Measurements from ENCODE around the gene ATPAF1.

Gene ATPAF1

DNA sequence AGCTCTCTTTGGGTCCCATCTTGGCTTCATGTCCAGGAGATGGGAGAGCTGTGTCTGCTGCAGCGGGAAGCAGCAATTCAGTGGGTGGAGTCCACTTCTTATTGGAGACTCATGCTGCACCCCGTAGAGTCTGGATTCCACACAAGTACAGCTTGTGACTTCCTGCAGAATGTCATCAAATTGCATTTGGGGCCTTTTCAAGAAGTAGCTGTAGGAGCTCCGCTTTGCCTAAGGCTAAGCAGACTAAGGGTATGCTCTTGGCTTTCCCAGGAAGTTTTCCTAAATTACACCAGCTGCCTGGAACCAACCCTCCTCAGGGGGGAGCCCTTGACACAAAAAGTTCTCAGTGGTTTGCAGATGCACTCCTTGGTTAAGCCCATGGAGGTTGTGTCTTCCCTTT is 45.8 kb downstream of the ATPAF1 start:
- peak; percentile 51 to 55 for DNase-seq (ENCODE audit: low read depth in 2 of 2)
- no peak overlapping the region for H3K4me3 ChIP-seq (replicated peaks in 1 of 2; ENCODE audit: low read depth in 2 of 2, low read length in 2 of 2)
- TF ChIP-seq, protein P1, sequence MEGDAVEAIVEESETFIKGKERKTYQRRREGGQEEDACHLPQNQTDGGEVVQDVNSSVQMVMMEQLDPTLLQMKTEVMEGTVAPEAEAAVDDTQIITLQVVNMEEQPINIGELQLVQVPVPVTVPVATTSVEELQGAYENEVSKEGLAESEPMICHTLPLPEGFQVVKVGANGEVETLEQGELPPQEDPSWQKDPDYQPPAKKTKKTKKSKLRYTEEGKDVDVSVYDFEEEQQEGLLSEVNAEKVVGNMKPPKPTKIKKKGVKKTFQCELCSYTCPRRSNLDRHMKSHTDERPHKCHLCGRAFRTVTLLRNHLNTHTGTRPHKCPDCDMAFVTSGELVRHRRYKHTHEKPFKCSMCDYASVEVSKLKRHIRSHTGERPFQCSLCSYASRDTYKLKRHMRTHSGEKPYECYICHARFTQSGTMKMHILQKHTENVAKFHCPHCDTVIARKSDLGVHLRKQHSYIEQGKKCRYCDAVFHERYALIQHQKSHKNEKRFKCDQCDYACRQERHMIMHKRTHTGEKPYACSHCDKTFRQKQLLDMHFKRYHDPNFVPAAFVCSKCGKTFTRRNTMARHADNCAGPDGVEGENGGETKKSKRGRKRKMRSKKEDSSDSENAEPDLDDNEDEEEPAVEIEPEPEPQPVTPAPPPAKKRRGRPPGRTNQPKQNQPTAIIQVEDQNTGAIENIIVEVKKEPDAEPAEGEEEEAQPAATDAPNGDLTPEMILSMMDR (IDR thresholded peaks at IDR 0.05; ENCODE audit: low read depth, low read length): peak; percentile 52

DNA sequence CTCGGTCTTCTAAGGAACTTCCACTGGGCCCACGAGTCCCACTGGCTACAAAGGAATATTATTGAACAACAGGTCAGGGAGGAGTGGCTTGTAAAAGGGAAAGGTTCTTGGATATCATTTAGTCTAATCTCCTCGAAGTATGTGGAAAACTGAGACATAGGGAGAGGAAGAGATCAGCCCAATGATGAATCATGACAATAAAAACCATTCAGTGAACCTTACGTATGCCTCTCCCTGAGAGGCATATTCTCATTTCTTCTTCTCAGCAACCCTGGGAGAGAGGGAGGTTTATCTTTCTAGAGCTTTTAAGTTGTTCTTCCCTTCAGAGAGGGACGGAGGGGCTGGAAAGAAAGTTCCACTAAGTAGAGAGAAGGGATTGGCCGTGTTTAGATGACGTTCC is 46.2 kb downstream of the ATPAF1 start:
- TF ChIP-seq, protein P1 (IDR thresholded peaks at IDR 0.05; ENCODE audit: low read depth, low read length): no peak
- peak in 1 of 2 donors; percentile 14 for DNase-seq (ENCODE audit: low read depth in 2 of 2)
- H3K4me3 ChIP-seq (replicated peaks in 1 of 2; ENCODE audit: low read depth in 2 of 2, low read length in 2 of 2): no peak overlapping the region

DNA sequence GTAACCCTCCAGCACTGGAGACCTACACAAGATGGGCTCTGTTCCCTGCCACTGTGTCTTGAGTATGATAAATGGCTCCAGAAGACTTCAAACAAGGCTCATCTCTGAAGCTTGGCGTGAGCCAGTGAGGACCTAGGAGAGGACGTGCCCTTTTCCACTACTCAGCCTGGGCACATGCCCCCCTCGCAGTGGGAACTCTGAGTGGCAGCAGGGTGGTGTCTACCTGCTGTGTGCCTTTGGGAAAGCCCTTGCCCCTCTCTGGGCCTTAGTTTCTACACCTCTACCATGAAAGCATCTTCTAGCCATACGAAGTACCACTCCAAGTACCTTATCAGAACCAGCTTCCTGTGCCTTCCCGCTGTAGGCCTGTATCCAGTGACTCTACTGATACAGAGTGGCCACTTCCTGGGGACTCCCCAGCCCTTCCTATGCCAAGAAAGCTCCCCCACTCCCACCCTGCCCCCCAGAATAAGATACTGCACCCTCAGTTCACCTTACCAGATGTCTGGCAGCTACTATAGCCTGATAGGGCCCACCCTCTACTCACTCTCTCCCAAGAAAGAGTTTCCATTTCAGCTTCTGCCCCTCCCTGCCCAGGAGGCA is 48.4 kb downstream of the ATPAF1 start:
- DNase-seq (ENCODE audit: low read depth in 2 of 2): no peak
- TF ChIP-seq, protein P1 (IDR thresholded peaks at IDR 0.05; ENCODE audit: low read depth, low read length): no peak
- no peak overlapping the region for H3K4me3 ChIP-seq (replicated peaks in 1 of 2; ENCODE audit: low read depth in 2 of 2, low read length in 2 of 2)

DNA sequence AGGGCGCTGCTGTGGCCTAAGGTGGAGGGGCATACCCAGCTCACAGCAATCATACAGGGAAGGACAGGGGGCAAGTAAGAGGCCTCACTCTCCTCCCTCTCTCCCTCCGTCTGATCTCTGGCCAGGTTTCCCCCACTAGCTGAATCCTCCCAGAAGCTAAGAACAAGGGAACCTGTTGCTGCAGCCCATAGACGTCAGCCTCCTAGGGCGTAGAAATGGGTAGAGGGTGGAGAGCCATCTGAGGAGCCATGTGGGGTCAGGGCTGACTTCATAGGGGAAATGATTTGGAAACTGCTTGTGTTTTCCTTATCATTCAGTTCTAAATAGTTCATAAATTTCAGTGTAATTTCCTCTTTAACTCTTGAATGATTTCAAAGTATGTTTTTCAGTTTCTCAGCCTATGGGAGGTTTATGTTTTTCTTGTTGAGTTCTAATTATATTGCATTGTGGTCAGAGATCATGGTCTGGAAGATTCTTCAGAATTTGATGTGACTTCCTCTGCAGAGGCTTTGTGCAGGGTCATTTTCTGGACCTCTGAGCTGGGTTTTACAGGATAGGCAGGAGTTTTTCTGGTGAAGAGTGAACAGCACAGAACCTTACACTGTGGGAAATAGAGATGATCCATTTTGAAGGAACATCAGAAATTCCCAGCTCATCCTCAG is 49.3 kb downstream of the ATPAF1 start:
- H3K4me3 ChIP-seq (replicated peaks in 1 of 2; ENCODE audit: low read depth in 2 of 2, low read length in 2 of 2): no peak overlapping the region

DNA sequence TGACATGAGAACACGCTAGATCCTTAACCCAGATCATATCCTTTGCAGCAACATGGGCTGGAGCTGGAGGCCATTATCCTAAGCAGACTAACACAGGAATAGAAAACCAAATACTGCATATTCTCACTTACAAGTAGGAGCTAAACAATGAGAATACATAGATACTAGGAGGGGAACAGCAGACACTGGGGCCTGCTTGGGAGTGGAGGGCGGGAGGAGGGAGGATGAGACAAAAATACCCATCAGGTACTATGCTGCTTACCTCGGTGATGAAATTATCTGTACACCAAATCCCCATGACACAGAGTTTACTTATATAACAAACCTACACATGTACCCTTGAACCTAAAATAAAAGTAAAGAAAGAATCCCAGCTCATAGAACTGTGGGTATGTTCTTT is 50.3 kb downstream of the ATPAF1 start:
- DNase-seq (ENCODE audit: low read depth in 2 of 2): no peak
- TF ChIP-seq, protein P1 (IDR thresholded peaks at IDR 0.05; ENCODE audit: low read depth, low read length): no peak
- H3K4me3 ChIP-seq (replicated peaks in 1 of 2; ENCODE audit: low read depth in 2 of 2, low read length in 2 of 2): no peak overlapping the region

More for the DNA sequence above, 49.3 kb downstream of the ATPAF1 start:
- TF ChIP-seq, protein P1 (IDR thresholded peaks at IDR 0.05; ENCODE audit: low read depth, low read length): no peak
- no peak for DNase-seq (ENCODE audit: low read depth in 2 of 2)

DNA sequence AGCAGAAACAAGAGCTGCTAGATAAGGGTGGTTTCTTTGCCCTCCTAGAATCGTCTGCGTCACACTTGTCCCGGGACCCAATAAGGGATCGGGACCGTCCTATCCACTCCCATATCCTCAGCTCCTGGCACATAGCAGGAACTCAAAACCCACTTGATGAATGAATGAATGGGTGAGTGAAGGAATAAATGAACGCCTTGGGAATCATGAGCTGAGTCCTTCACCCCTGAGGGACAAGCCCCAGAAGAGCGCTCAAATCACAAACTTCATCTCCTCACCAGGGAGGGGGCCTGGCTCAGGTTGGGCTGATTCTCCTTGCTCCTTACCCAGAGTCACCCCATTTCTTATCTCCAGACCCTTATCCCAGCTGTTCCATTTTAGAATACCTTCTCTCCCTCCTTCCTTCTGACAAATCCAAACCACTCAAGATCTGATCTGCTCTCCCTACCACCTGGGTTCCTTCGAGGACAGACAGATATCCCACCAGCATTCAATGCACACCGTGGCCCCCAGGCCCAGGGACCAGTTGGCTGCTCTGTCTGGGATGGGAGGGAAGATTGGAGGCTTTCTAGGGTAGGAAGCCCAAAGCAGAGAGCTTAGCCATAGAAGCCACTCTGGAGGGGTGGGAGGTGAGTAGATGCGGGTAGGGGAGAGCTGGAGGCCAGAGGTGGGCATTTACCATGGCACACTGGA is 50.9 kb downstream of the ATPAF1 start:
- TF ChIP-seq, protein P1 (IDR thresholded peaks at IDR 0.05; ENCODE audit: low read depth, low read length): no peak
- peak overlapping the region; percentile 84 to 91 for H3K4me3 ChIP-seq (replicated peaks in 1 of 2; ENCODE audit: low read depth in 2 of 2, low read length in 2 of 2)
- DNase-seq (ENCODE audit: low read depth in 2 of 2): no peak
